Kidney capillary endothelial cell (primary cell): Measurements from ENCODE around the gene SOBP.

Source experiments
- DNase-seq: peaks from one replicate; pipeline ENCODE4 v3.0.0-alpha.2; 2018; ENCODE audit warnings: low spot score

Gene SOBP

GRCh38 chr6:107692351-107692750, 202.4 kb downstream of the SOBP start:
- DNase-seq, result no peak

DNA sequence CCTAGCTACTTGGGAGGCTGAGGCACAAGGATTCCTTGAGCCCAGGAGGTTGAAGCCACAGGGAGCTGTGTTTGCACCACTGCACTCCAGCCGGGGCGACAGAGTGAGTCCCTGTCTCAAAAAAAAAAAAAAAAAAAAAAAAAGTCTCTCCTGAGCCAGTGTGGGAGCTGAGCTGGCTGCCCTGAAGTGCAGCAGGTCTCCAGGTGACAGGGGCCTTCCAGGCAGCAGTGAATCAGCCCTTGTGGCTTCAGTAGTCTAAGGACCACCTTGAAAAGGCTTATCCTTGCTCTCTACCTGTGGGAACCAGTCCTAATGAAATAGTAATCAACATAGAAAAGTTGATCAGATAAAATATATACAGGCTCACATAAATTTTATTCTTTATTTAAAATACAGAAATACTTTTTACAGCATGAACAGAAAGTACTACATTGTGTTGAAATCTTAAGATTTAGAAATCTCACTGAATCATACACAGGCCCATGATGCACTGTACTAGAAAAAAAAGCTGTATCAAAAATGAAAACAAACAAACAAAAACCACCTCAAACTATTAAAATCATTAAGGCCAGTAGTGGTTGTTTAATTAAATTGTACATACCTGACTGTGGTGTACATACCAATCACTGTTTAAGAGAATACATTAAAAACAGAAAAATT, 205.3 kb downstream of the SOBP start:
- DNase-seq, result no peak

DNA sequence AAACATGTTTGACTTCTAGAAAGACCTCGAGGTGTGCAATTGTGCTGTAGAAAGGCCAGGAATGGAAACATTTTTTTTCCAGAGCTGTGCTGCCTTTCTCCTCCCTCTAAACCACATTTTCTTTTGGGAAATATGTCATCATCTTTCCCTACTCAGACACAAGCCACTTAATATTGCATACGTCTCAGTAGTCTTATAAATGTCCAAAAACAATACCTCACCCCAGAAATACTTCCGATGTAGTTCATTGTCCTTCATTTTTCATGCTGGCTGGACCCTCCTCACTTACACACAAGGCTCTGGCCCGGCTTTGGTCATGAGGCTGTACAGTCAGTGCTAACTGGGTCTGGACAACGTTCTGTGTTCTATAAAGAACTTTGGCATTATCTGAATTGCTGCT, 207.8 kb downstream of the SOBP start:
- no peak for DNase-seq

- DNase-seq, result no peak
Observed at GRCh38 chr6:107698146-107698545, 208.2 kb downstream of the SOBP start.

DNA sequence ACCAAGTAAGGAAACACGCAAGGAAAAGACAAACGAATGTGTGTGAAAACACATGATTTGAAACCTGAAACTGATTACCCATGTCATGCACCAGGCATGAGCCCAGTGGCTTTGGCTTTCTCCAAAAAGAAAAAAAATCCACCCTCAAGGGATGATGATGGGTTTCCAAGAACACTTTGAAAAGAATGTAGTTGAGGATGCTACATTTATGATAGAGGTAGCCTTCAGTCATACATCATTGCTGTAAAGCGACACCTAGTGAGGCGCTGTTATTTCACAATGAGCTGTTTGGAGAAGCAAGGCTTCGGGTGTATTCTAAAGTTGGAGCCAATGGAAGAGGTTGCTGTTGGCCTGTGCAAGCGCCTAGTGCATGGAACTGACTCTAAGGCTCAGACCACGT, 209.3 kb downstream of the SOBP start:
- no peak for DNase-seq

DNA sequence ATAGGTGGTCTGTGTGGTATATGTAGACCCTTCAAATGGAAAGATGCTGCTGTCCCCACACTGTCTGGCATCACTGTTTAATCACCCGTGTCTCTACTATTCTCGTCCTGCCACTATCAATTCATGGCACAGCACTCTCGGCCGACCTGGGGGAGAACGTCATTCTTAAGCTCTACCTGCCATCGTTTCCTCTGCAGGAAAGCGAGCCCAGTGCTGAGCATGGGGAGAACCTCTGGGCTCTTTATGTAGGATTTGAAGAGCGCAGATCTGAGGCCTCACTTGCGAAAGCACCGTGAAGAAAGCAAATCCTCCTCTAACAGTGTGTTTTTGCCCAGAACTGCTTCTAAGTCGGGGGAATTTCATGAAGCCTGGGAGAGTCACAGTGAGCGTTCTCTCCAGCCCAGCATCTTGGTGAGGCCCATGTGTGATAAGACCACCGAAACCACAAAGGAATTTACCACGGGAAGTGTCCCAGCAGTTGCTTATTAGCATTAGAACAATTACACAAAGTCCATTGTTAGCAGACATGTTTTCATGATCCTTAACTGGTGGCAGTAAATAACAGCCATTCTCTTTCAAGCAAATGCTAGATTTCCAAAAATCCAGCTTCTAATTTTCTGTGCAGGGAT, 209.9 kb downstream of the SOBP start:
- no peak for DNase-seq

- DNase-seq, result no peak
Observed at GRCh38 chr6:107703606-107704005, 213.7 kb downstream of the SOBP start.

GRCh38 chr6:107704347-107705013, 214.6 kb downstream of the SOBP start:
- DNase-seq, result peak; percentile 37

DNA sequence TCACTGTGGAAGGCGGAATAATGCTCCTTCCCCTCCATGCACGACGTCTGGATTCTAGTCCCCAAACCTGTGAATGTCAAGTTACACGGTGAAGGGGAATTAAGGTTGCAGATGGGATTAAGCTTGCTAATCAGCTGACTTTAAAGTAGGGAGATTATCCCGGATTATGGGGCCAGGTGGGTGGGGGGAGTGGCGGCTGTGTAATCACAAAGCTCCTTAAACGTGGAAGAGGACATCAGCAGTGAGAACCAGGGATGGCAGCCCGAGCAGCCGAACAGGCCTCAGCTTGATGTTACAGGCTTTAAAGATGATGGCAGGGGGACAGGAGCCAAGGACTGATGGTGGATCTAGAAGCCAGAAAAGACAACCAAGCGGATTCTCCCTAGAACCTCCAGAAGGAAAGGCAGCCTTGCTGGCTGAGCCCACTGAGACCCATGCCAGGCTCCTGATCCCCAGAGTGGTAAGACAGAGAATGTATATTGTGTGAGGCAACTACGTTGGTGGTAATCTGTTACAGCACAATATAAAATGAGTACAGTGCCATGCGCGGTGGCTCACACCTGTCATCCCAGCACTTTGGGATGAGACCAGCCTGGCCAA, 216.7 kb downstream of the SOBP start:
- no peak for DNase-seq

- DNase-seq, result no peak
Observed at GRCh38 chr6:107707346-107708275, 217.7 kb downstream of the SOBP start.

DNA sequence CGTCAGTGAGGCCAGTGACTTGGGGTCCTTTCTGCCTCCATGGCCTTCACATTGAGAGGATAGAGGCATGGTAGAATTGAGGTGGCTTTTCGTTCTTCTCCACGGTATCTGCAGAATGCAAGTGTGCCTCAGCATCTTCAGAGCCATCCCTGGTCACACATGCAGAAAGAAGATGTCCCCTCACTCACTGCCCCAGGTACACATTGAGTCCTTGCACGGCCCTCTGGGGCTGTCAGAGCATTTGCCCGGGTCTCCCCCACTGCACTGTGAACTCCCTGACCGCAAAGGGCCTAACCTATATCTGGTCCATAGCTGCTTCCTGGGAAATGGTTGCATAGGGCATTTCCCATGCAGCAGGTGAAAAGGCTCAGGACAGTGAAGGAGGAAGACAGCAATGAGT, 218.5 kb downstream of the SOBP start:
- no peak for DNase-seq

DNA sequence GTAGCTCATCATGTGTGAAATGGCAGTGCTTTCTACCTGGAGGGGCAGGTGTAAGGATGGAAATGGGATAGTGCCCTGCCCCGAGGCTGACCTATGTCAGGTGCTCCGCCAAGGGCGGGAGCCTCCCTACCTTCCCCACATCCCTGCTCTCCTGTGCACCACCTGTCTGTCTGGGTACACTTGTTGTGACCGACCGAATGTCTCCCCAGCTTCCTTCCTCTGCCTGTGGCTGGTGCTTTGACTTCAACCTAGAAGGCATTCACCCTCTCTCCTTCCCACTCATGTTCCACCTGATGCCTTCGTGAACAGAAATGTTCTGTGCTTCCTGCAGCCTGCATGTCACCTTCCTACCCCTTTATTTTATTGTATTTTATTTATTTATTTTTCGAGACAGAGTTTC, 219.4 kb downstream of the SOBP start:
- no peak for DNase-seq
